HG02678 (cell line): Measurements from ENCODE around the gene IRF5.
"Not testable (repeated sequence)": the region's sequence is repeated elsewhere in the genome, so short reads cannot be mapped to it uniquely, and the experiment has no call there.

Source experiments
- ATAC-seq: cut with Tn5 transposase; IDR thresholded peaks from one replicate; pipeline ENCODE4 v1.9.1; 2021; ENCODE audit warnings: mild to moderate bottlenecking, moderate library complexity; ENCODE audit not compliant: unreplicated experiment

IRF5 gene

DNA sequence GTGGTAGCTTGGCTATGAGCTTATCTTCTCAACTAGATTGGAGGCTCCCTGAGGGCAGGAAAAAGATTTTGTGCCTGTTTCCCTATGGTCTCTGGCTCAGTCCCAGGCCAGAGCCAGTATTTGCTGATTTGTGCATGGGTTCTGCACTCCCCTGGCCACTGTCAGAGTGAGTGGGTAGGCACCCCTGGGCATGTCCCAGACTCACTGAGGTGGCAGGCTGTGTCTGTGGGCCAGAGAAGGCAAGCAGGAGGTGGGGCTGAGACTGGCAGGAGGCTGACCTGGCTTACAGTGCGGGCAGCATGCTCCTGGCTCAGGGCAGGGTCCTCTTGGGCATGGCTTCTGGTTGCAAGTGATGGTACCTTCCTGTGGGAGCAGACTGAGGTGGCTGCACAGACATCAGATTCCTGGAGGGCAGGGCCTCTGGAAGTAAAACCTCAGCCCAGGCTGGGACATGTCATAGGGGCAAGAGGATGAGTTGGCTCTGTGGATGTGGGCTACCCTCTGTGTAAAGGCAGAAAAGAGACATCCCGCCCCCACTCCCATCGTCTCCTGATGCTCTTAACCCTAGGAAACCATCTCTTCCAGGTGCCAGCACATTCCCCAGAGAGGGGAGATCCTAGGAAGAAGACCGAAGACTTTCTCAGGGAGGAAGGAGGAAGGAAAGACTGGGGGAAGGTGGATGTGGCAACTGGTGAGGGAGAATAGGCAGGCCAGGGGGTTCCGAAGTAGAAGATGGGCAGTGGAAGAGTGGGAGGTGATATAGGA lies 31.5 kb upstream of the IRF5 start:
- ATAC-seq = no peak

DNA sequence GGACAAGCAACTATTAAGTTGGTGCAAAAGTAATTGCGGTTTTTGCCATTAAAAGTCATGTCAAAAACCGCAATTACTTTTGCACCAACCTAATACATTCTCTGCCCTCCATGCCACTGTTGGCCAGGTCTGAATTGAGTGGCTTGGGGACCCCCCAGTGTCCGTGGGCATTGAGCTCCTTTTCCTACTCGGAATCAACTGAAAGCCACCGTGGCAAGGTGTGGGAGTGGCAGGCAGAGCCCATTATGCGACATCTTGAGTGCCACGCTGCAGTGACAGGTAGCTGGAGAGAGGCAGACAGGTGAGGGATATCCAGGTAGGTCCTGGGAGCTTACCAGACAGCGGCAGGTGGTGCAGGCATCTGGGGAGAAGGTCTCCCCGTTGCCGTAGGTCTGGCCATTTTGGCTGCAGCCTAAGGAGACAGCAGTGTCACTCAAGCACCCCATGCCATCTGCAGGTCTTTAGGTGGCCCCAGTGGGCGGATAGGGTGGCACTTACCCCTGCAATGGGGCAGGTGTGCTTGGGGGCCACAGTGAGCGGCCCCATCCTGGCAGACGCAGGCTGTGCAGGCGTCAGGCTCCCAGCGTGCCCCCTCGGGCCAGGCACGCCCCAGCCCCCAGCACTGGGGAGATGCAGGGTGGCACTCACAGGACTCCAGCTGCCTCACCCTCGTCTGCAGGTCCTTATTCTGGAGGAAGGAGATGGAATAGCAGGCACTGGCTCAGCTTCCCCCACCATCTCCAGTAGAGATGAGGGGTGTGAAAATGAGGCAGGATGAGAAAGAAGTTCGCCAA lies 30.8 kb upstream of the IRF5 start:
- no peak for ATAC-seq

DNA sequence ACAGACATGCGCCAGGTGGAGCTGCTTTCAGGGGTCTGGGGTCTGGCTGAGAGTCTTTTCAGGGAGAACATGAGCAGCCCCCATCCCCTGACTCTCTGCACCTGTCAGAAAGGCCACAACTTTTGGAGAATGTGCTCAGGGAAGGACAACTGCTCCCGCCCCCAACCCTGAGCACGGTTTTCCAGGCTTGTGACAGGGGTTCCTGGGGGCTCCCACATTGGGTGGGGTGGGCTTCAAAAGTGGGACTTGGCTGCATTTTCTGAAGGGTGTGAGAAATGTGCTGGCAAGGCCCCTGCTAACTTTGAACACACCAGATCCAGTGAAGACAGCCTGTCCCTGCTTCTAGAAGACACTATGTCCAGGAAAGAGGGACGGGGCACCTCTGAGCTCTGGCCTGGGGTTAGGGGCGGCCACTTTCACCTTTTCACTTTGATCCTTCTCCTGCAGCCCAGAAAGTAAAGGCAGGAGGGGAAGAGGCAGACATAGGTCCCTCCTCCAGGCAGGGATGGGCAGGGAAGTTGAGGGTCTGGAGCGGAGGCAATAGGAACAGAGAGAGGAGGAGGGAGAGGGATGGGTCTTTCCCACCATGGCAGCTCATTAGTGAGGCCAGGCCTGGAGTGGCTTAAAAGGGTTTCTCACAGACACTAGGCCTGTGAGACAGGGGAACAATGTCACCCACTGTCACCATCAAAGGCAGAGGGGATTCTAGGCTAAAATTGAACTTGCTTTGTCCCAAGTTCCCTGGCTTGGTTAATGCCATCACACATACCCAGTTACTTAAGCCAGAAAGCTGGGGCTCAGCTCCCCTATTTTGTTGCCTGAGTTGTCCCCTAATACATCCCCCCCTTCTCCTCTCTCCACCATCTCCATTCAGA lies 28.7 kb upstream of the IRF5 start:
- ATAC-seq = no peak

DNA sequence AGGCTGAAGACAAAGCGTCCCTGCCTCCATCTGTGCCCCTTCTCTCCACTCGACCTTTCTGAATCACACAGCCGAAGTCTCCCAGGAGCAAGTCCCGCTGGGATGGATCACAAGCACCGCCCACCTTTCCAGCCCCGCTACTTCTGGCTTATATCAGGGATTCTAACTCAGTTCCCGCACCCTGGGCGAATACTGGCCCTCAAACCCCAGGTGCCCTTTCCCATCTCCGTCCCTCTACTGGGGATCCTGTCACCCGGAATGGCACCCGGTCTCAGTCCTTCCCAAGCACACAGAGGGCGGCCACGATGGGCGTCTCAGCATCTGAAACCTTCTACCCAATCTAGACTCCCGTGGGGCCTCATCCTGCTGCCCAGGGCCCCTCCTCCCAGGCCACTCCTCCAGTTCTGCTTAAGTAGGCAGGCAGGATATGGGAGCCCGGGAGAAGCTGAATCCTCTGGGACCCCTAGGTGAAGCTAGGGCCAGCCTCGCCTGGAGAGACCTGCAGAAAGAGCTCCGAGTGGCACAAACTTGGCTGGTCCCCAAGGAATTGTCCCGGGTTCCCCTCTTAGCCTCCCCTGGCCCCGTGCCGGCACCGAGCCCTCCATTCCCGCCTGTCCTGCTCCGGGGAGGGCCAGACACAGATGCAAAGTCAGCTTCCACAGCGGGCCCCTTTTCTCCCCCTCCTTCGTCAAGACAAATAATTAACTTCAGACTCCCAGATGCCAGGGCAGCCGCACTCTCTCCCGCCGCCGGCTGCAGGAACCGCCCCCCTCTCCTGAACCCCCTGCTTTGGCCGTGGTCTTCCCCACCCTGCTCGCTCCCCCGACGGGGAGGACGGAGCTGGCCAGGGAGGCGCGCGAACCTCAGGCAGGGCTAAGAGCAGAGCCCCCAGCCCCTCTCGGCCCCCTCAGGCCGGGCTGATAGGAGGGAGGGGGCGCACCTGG lies 27.8 kb upstream of the IRF5 start:
- no peak for ATAC-seq

DNA sequence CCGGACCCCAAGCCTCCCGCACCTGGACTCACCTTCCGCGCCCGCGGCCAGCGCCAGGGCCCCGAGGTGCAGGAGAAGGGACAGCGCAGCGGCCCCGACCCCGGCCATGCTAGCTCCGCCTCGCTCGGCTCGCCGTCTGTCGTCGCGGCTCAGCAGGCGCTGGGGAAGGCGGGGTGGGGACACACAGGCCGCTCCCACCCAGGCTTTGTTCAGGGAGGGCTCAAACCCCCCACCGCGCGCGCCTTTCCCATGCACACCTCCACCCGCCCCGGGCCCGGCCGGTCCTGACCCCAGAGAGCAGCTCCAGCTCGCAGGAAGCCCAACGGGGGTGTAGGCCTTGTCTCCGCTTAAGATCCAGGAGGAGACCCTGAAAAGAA lies 27.2 kb upstream of the IRF5 start, which contains the start of gene KCP:
KCP (minus strand) TSS at position 141 of the 377 bp plus-strand sequence; CDS start at position 108, 33 bp downstream.
- ATAC-seq = no peak

DNA sequence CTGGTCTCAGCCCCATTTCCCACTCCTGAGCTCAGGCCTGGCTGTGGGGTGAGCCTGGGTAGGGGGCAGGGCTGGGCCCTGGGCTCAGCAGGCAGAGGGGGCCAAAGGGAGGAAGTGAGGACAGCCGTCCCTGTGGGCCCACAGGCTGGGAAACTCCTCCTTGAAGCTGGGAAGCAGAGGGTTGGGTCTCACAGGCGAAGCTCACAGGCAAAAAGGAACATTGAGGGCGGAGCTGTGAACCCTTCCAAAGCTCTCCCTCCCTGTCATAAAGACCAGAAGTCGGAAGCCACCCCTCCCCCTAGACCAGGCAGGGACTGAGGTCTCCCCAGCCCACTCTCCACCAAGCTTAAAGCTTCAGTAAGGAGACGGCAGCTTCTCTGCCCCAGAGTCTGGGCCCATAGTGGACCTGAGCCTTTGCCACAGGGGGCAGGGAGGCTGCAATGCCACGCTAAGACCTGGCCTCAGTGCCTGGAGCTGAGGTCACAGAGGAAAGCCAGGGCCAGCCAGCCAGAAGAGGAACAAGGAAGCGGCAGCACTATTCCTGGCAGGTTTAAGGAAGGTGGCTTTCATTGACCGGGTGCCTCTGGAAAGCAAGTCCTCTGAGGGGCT lies 26.2 kb upstream of the IRF5 start:
- no peak for ATAC-seq

DNA sequence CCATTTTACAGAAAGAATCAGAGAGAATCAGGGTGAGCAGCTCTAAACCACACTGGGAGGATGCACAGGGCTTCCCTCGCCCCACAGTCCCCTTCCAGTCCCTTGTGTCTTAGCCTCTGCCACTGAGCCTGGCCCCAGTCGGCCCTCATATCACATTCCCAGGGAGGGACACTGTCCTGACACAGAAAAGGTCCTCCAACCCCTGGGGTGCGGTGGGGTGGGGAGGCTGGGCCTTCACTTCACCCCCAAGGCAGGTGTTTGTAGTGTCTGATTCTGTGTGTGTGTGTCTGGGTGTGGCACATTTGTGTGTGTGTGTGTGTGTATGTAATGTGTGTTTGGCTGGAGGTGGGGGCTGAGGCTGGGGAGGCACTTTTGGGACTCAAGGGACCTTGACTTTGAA lies 25.4 kb upstream of the IRF5 start:
- no peak for ATAC-seq

DNA sequence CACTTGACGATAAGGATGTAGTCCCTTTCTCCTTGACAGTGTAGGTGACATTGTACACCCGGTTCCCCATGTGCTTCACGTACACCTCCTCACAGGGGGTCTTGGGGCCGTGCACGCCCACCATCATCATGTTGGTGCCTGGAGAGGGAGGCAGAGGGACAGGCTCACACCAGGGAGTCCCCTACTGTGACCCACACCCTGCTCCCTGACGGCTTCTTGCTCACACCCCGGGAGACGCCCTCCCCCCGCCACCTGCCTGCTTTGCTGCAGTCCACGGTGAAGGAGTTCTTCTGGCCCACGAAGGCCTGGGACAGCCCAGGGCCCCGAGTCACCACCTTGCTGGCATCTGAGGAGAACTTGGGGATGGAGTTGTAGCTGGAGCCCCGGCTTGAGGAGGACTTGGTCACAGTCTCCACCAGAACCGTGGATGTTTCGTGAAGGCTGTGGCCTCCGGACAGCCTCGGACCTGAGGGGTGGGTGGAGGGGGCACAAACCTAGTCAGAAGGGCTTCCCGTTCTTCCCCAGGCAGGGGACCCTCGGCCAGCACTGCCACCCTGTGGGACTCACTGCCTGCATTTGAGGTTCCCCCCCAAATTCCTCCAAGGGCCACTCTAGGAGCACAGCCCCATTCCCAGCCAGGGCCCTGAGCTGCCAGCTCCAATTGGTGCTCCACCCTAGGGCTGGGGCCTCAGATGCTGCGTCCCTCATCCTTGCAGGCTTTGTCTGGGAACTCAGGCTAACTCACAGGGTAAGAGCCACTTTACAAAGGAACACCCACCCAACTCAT lies 24.8 kb upstream of the IRF5 start:
- ATAC-seq = not testable (repeated sequence)

DNA sequence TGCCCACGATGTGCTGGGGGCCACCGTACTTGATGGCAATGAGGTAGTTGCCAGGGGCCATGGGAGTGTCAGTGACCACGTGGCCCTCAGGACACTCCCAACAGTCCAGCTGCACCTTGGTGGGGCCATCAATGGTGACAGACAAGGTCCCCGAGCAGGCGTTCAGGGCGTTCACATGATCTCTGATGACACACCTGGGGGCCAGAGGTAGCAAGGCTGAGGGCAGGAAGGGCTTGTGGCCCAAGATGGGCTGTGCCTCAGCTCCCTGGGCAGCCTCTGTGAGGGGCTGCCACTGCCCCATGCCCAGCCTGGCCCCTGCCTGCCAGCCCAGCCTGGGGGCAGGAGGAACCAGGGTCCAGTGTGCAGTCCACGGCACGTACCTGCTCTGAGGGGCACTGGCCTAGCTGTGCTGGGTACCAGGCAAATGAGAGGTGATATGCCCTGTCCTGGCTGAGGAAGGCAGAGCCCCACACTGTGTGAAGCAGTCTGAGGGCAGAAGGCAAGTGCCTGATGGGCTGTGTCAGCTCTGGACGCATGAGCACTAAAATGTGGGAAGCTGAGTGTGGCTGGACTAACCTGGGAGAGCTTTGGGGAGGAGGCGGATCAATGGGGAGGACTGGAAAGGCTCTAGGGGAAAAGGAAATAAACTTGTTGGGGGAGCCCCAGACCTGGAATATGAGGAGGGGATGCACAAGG lies 23.7 kb upstream of the IRF5 start:
- ATAC-seq = no peak

DNA sequence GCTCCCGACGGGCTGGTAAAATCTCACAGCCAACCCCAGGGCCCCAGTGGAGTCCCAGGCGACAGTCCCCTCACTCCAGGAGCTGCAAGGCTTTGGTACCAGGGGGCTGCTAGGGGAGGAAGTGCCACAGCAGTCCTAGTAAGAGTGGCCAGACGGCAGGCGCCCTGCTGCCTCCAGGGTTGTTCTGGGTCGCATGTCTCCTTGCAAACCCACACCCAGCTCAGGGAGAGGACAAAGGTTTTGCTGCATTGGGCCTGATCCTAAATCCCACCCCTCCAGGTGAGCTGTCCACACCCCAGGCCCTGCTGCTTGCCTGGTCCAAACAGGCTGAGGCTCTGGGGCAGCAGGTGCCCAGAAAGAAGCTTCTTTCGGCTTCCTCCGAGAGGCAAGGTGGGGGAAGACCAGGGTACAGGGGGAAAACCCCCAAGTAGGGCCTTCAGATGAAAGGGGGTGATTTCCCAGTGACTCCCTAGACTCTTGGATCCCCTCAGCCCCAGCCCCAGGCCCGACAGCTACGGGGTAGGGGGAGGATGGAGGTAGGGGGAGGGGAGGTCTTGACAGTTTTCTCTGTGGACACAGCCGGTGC lies 23.1 kb upstream of the IRF5 start:
- ATAC-seq = peak; percentile 48

DNA sequence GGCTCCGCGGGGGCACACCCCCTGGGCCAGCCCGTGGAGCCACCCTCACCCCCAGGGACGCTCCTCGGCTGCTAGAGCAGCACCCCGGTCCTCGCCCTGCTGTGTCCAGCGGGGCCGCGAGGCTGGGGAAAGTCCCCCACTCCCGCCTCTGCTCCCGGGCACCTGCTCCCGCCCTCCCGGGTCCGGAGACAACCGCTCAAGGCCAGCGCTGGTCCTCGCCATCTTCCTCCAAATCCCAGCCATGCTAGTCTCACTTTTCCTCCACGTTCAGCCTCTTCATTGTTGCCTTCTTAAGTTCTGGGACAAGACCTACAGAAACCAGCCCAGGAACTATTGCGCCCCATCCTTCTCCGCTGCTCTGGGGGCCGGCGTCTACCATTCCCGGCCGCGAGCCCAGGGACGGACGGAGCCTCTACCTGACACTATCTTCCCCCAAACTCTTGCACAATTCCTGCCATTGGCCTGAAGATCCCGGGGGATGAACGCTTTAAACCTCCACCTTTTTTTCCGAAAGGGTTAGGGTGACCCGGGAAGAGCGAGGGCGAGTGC lies 22.4 kb upstream of the IRF5 start:
- peak; percentile 16 for ATAC-seq

DNA sequence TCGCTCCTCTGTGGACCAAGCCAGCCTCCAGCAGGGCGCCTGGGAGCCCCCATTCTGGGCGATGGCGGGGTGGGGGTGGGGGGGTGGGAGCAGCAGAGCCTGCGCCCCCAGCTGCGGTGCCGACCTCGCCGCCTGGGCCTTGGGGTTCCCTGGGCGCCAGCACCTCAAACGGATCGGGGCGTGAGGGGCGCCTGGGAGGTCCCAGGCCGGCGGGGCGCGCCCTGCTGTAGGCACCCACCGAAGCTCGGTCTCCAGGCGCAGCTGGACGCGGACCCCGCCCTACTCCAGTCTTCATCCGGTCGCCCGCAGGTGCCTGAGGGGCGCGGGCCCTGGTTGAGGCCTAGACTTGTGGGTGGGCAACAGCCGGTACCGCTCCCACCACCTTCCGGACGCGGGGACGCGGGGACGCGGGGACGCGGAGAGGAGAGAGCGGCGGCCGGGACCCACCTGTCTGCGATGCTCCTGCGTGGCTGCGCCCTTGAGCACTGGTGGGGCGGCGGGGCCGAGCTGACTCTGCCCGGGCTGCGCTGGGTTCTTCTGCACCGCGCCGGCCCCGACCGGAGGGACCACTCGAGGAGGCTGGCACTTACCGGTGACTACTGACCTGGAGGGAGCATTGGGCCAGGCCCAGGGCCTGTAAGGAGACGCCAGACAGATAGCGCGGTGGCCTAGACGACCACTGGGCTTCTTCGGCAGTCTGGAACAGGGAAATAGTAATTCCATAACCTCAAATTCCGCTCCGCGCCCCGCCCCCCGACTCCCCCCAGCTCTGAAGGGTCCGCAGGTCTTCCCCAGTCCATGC lies 21.7 kb upstream of the IRF5 start:
- ATAC-seq = no peak

DNA sequence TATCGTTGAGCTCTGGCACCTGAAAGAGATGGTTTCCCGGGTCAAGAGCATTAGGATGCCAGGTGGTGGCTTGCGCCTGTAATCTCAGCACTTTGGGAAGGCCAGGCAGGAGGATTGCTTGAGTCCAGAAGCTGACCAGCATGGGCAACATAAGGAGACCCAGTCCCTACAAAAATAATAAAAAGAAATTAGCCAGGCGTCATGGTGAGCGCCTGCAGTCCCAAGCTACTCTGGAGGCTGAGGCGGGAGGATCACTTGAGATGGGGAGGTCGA lies 21.1 kb upstream of the IRF5 start:
- no peak for ATAC-seq

DNA sequence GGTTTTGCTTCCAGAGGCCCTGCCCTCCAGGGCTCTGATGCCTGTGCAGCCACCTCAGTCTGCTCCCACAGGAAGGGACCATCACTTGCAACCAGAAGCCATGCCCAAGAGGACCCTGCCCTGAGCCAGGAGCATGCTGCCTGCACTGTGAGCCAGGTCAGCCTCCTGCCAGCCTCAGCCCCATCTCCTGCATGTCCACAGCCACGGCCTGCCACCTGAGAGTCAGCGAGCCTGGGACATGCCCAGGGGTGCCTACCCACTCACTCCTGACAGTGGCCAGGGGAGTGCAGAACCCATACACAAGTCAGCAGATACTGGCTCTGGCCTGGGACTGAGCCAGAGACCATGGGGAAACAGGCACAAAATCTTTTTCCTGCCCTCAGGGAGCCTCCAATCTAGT lies 20.6 kb upstream of the IRF5 start:
- ATAC-seq = no peak

DNA sequence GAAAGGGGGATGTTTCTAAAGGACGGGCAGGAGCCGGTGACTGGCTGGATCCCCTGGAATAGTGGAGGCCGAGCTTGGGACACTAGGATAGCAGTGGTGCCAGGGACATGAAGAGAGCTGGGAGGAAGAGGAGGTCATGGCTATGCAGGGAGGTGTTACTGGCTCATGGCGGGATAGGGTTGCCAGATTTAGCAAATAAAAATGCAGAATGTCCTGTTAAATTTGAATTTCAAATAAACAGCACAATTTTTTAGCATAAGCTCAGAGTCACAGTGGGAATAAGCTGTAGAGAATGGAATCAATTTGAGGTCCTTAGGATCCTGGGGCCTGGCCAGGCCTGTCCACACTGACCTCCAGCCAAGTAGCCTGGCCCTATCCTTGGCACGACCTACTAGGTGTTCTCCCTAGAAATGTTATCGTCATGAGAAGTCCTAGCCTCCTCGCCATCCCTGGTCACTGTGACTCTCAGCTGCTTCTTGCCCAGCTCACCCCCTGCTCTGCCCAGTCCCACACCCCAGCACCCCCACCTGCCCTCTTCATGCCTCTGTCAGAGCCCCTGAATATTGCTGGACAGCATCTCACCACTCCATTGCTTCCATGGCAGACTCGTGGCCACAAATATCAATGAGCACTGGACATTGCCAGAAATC lies 19.6 kb upstream of the IRF5 start:
- ATAC-seq = no peak

DNA sequence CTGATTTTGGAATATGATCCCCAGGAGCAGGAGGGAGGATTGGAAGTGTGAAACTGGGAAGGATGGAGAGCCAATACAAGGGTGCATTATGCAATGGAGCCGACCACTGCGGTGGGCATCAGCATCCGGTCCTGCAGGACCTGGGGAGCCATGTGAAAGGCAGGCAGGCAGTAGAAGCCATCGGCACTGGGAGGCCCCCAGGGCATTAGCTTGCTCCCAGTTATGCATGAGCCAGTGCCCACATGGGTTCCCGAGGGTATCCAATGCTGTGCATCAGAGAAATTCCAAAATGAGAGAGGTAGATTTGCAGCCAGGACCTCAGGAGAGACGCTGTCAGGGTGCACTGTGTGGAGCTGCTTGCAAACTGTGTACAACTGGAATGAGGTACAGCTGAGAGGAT lies 18.5 kb upstream of the IRF5 start:
- ATAC-seq = no peak
